Measurements from ENCODE around the gene MYH11. TPM values are rescaled to one million over a fixed set of nuclear protein-coding genes. Genes with fewer than 3 reads are reported as not detected.

The MYH11 gene
- total RNA-seq, 4 donors from 2014 or later, result 13.7 to 139 (median 39.0) TPM

DNA sequence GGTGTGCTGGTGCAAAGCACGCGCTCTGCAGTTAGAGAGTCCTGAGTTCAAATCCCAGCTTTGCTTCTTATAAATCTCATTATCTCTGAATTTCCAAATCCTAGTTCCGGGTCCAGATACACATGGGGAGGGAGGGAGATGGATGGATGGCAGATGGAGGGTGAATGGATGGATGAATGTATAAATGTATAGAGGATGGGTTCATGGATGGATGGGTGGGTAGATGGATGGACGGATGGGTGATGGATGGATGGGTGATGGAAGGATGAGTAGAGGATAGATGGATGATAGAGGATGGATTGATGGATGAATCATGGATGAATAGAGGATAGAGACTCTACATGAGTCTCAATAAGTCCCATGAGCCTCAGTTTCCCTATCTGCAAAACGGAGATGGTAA is 89.9 kb downstream of the MYH11 start:
- intact Hi-C loops (cut with DNase I; ENCODE audit: low total_unique reads), result loop anchor here (5.0 to 10.0 kb wide), 2 partner anchors 58 to 360 kb away; no protein-coding TSS in a partner anchor
- whole genome bisulfite sequencing, 2 donors, result 93 to 96% methylated on average over 5 of the region's 5 CpGs
- no peak for DNase-seq (ENCODE audit: low spot score in 2 of 2)
- TF ChIP-seq, protein P1, sequence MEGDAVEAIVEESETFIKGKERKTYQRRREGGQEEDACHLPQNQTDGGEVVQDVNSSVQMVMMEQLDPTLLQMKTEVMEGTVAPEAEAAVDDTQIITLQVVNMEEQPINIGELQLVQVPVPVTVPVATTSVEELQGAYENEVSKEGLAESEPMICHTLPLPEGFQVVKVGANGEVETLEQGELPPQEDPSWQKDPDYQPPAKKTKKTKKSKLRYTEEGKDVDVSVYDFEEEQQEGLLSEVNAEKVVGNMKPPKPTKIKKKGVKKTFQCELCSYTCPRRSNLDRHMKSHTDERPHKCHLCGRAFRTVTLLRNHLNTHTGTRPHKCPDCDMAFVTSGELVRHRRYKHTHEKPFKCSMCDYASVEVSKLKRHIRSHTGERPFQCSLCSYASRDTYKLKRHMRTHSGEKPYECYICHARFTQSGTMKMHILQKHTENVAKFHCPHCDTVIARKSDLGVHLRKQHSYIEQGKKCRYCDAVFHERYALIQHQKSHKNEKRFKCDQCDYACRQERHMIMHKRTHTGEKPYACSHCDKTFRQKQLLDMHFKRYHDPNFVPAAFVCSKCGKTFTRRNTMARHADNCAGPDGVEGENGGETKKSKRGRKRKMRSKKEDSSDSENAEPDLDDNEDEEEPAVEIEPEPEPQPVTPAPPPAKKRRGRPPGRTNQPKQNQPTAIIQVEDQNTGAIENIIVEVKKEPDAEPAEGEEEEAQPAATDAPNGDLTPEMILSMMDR (IDR thresholded peaks at IDR 0.05), result no peak
- no peak overlapping the region for H3K4me3 ChIP-seq (ENCODE audit: low read depth, poor library complexity, severe bottlenecking)

DNA sequence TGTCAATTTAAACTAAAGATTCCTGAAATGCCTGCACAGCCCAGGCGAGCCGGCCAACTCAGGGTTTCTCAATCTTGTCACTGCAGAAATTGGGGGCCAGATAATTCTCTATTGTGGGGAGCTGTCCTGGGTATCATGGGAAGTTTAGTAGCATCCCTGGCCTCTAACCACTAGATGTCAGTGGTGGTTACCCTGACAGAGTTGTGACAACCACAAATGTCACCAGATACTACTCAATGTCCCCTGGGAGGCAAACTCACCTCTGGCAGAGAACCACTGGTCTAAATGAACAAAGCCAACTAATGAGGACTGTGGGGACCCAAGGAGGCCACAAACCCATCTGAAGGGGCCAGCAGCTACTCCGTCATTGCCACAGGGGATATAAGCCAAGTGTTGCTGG is 90.9 kb downstream of the MYH11 start:
- no peak for DNase-seq (ENCODE audit: low spot score in 2 of 2)
- H3K4me3 ChIP-seq (ENCODE audit: low read depth, poor library complexity, severe bottlenecking), result no peak overlapping the region
- no peak for TF ChIP-seq POLR2A (IDR thresholded peaks at IDR 0.05)
- TF ChIP-seq, protein P1 (IDR thresholded peaks at IDR 0.05), result no peak
- intact Hi-C loops (cut with DNase I; ENCODE audit: low total_unique reads), result loop anchor here (5.0 to 10.0 kb wide), 2 partner anchors 59 to 361 kb away; no protein-coding TSS in a partner anchor
- WGBS, 2 donors, result 38 to 46% methylated on average over 3 of the region's 3 CpGs

DNA sequence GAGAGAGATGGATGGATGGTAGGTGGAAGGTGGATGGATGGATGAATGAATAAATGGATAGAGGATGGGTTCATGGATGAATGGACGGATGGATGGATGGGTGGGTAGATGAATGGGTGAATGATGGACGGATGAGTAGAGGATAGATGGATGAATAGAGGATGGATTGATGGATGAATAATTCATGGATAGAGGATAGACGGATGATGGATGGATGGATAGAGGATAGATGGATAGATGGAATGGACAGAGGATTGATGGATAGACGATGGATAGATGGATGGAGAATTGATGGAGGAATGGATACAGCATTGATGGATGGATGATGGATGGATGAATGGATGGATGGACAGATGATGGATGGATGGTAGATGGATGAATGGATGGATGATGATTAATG is 91.7 kb downstream of the MYH11 start:
- WGBS, 2 donors, result 84 to 90% methylated on average over 4 of the region's 4 CpGs
- TF ChIP-seq, protein P1 (IDR thresholded peaks at IDR 0.05), result no peak
- no peak for TF ChIP-seq POLR2A (IDR thresholded peaks at IDR 0.05)
- intact Hi-C loops (cut with DNase I; ENCODE audit: low total_unique reads), result loop anchor here (5.0 to 10.0 kb wide), 2 partner anchors 60 to 362 kb away; no protein-coding TSS in a partner anchor
- DNase-seq (ENCODE audit: low spot score in 2 of 2), result no peak
- no peak overlapping the region for H3K4me3 ChIP-seq (ENCODE audit: low read depth, poor library complexity, severe bottlenecking)

DNA sequence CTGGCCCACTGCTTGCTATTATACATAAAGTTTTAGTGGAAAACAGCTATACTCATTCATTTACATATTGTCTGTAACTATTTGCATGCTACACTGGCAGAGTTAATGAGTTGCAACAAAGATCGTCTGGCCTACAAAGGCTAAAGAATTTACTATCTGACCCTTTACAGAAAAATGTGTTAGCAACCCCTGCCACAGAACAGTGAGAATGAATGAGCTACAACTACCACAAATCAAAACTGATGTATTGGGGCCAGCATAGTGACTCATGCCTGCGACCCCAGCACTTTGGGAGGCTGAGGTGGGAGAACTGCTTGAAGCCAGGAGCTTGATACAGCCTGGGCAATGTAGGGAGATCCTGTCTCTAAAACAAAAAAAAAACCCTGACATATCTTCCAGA is 92.7 kb downstream of the MYH11 start:
- TF ChIP-seq, protein P1 (IDR thresholded peaks at IDR 0.05), result no peak
- no peak for TF ChIP-seq POLR2A (IDR thresholded peaks at IDR 0.05)
- intact Hi-C loops (cut with DNase I; ENCODE audit: low total_unique reads), result loop anchor here (10.0 kb wide), 1 partner anchor 61 kb away; no protein-coding TSS in a partner anchor
- H3K4me3 ChIP-seq (ENCODE audit: low read depth, poor library complexity, severe bottlenecking), result no peak overlapping the region
- WGBS, 2 donors, result 44 to 52% methylated on average over 2 of the region's 2 CpGs
- no peak for DNase-seq (ENCODE audit: low spot score in 2 of 2)

DNA sequence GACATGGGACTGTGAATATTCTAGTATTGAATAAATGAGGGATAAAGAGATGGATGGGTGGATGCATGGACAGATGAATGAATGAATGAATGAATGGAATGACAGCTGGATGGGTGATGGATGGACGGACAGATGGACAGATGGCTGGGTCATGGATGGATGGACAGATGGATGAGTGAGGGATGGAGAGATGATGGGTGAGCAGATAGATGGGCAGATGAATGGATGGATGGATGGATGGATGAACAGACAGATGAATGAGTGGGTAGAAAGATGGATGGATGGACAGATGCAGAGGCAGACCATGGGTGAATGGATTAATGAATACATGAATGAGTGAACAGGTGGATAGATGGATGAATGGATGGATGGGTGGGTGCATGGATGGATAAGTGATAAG is 96.7 kb downstream of the MYH11 start:
- TF ChIP-seq, protein P1 (IDR thresholded peaks at IDR 0.05), result no peak
- no peak for TF ChIP-seq POLR2A (IDR thresholded peaks at IDR 0.05)
- WGBS, 2 donors, result 83 to 89% methylated on average over 1 of the region's 1 CpG

DNA sequence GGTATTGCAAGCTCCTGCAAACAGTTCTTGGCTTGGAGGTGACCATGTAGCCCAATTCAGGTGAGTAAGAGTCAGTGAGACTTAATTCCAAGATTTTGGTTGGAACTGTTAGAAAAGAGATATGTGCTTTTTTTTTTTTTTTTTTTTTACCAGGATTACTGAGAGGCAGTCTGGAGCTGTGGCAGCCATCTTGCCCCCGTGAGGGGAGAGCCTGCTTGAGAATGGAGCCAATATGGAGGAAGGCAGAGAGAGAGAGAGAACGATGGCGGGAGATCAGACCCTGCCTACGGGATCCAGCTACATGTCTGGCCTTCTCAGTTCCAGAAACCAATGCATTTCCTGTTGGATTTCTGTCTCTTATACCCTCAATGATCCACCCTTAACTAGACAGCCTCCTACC is 97.8 kb downstream of the MYH11 start:
- TF ChIP-seq POLR2A (IDR thresholded peaks at IDR 0.05), result no peak
- TF ChIP-seq, protein P1 (IDR thresholded peaks at IDR 0.05), result no peak
- intact Hi-C loops (cut with DNase I; ENCODE audit: low total_unique reads), result no loop called here
- no peak overlapping the region for H3K4me3 ChIP-seq (ENCODE audit: low read depth, poor library complexity, severe bottlenecking)
- WGBS, 2 donors, result 90% methylated on average over 4 of the region's 4 CpGs
- no peak for DNase-seq (ENCODE audit: low spot score in 2 of 2)

More for the DNA sequence above, 96.7 kb downstream of the MYH11 start:
- intact Hi-C loops (cut with DNase I; ENCODE audit: low total_unique reads), result loop anchor here (10.0 kb wide), 1 partner anchor 65 kb away; no protein-coding TSS in a partner anchor
- DNase-seq (ENCODE audit: low spot score in 2 of 2), result no peak
- no peak overlapping the region for H3K4me3 ChIP-seq (ENCODE audit: low read depth, poor library complexity, severe bottlenecking)

All from lower leg skin (tissue), 4 donors.